Measurements from ENCODE around the gene CD1C. TPM values are rescaled to one million over a fixed set of nuclear protein-coding genes. Genes with fewer than 3 reads are reported as not detected.
"Not testable (repeated sequence)": the region's sequence is repeated elsewhere in the genome, so short reads cannot be mapped to it uniquely, and the experiment has no call there.

CD1C gene
- total RNA-seq, 6 donors from 2014 or later: 0.46 to 6.8 (median 3.3) TPM; not detected in 3

GRCh38 chr1:158272681-158273080 is 17.0 kb upstream of the CD1C start:
- ATAC-seq (ENCODE audit: low FRiP score in 2 of 2) (no peak), DNase-seq (no peak)
- no peaks in the 10 kb centered on the region for H3K36me3 ChIP-seq
- no peaks in the 10 kb centered on the region for H3K27me3 ChIP-seq
- TF ChIP-seq CTCF (IDR thresholded peaks at IDR 0.05): no peak
- no peak for TF ChIP-seq POLR2A (IDR thresholded peaks at IDR 0.05)
- TF ChIP-seq POLR2AphosphoS5 (IDR thresholded peaks at IDR 0.05): no peak
- TF ChIP-seq EP300 (IDR thresholded peaks at IDR 0.05): no peak
- no peak overlapping the region for H3K27ac ChIP-seq
- no peaks in the 10 kb centered on the region for H3K4me1 ChIP-seq
- H3K9me3 ChIP-seq: no peaks in the 10 kb centered on the region
- no peak overlapping the region for H3K4me3 ChIP-seq

- no peaks in the 10 kb centered on the region for H3K4me1 ChIP-seq
- H3K9me3 ChIP-seq: peaks cover 0 to 6% (median 0%) of the 10 kb centered on the region in 4 donors
- H3K4me3 ChIP-seq: no peak overlapping the region
- TF ChIP-seq POLR2AphosphoS5 (IDR thresholded peaks at IDR 0.05) (no peak), POLR2A (IDR thresholded peaks at IDR 0.05) (no peak), EP300 (IDR thresholded peaks at IDR 0.05) (no peak), CTCF (IDR thresholded peaks at IDR 0.05) (no peak)
- ATAC-seq (ENCODE audit: low FRiP score in 2 of 2): no peak
- WGBS, 2 donors: 73 to 75% methylated on average over 5 of the region's 5 CpGs
- no peaks in the 10 kb centered on the region for H3K36me3 ChIP-seq
- DNase-seq: no peak
- no peaks in the 10 kb centered on the region for H3K27me3 ChIP-seq
- H3K27ac ChIP-seq: no peak overlapping the region
Observed at GRCh38 chr1:158274797-158275196, 14.9 kb upstream of the CD1C start.

GRCh38 chr1:158282421-158282820 is 7.3 kb upstream of the CD1C start:
- not testable (repeated sequence) for H3K4me1 ChIP-seq; ATAC-seq (ENCODE audit: low FRiP score in 2 of 2); H3K9me3 ChIP-seq; DNase-seq; H3K4me3 ChIP-seq; H3K36me3 ChIP-seq; H3K27me3 ChIP-seq; H3K27ac ChIP-seq
- WGBS, 2 donors: 92 to 100% methylated on average over 2 of the region's 2 CpGs

GRCh38 chr1:158283965-158284364 is 5.8 kb upstream of the CD1C start:
- Histone ChIP-seq H3K27me3 (no peaks in the 10 kb centered on the region), H3K36me3 (no peaks in the 10 kb centered on the region), H3K4me3 (no peak overlapping the region), H3K27ac (no peak overlapping the region), H3K9me3 (peaks cover 0 to 7% (median 2%) of the 10 kb centered on the region in 4 donors), H3K4me1 (no peaks in the 10 kb centered on the region)
- WGBS, 2 donors: 33 to 38% methylated on average over 2 of the region's 2 CpGs
- TF ChIP-seq POLR2AphosphoS5 (IDR thresholded peaks at IDR 0.05) (no peak), POLR2A (IDR thresholded peaks at IDR 0.05) (no peak), EP300 (IDR thresholded peaks at IDR 0.05) (no peak), CTCF (IDR thresholded peaks at IDR 0.05) (no peak)
- ATAC-seq (ENCODE audit: low FRiP score in 2 of 2): peak in 1 of 2 donors; percentile 30
- no peak for DNase-seq

GRCh38 chr1:158285756-158286241 is 3.9 kb upstream of the CD1C start:
- peak overlapping the region in 1 of 4 donors; percentile 56 for H3K27ac ChIP-seq
- DNase-seq (peak in 1 of 2 donors; percentile 75), ATAC-seq (ENCODE audit: low FRiP score in 2 of 2) (peak; percentile 87 to 91)

More at GRCh38 chr1:158285756-158286241, 3.9 kb upstream of the CD1C start:
- no peak for TF ChIP-seq EP300 (IDR thresholded peaks at IDR 0.05)
- peak; percentile 21 for TF ChIP-seq POLR2AphosphoS5 (IDR thresholded peaks at IDR 0.05)
- no peak for TF ChIP-seq CTCF (IDR thresholded peaks at IDR 0.05)
- no peak for TF ChIP-seq POLR2A (IDR thresholded peaks at IDR 0.05)
- Histone ChIP-seq H3K4me3 (no peak overlapping the region), H3K27me3 (no peaks in the 10 kb centered on the region), H3K4me1 (no peaks in the 10 kb centered on the region), H3K9me3 (peaks cover 0 to 4% (median 0%) of the 10 kb centered on the region in 4 donors), H3K36me3 (no peaks in the 10 kb centered on the region)
- WGBS, 2 donors: 21 to 35% methylated on average over 7 of the region's 7 CpGs
